Measurements from ENCODE around the gene CARMIL3.

GRCh38 chr14:24080142-24080530 is 28.3 kb downstream of the CARMIL3 start:
- TF ChIP-seq MXI1 (conservative IDR thresholded peaks at IDR 0.05; ENCODE audit: poor library complexity, severe bottlenecking) (no peak), CTCF (IDR thresholded peaks at IDR 0.05; ENCODE audit: poor library complexity, severe bottlenecking) (no peak), TAF1 (IDR thresholded peaks at IDR 0.05; ENCODE audit: low read depth) (no peak), REST (IDR thresholded peaks at IDR 0.05; ENCODE audit: borderline replicate concordance) (no peak)

All from neural cell (in vitro differentiated cells).